DMS79 (cell line): ENCODE data around the gene RFLNA.

Source experiments
- DNase-seq: peaks from one replicate; lab custom pipeline; 2025; lab: John Stamatoyannopoulos, UW

The RFLNA gene

DNA sequence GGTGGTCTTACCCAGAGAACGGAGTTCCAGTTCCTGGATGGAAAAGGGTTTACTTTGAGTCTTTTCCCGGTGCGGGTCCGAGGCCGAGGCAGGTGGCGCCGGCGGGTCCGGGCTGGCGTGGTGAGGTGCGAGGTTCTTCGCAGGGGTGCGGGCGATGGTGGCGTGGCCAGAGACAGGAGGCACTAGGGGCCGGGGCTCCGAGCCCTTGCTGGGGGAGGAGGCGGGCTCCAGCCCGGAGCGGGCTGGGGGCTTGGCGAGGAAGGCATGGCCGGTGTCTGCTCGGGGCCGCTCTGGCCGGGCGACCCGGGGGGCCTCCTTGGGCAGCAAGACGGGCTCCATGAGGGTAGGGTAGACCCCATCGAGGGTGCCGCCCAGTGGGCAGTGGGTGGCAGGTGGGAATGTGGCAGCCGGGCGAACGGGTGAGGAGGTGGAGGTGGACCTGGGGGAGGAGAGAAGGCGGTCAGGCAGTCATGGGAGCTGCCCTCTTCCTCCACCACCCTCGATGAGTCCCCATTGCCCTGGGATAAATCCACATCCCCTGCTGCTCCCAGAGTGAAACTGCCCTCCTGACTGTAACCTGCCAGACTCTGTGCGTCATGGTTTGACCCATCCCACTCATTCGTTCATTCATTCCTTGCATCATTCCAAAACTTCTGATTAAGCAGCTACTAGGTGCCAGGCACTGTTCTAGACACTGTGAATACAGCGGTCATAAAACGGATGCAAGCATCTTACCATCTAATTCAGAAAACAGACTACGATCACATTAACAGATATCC, 42.0 kb downstream of the RFLNA start:
- no peak for DNase-seq

DNA sequence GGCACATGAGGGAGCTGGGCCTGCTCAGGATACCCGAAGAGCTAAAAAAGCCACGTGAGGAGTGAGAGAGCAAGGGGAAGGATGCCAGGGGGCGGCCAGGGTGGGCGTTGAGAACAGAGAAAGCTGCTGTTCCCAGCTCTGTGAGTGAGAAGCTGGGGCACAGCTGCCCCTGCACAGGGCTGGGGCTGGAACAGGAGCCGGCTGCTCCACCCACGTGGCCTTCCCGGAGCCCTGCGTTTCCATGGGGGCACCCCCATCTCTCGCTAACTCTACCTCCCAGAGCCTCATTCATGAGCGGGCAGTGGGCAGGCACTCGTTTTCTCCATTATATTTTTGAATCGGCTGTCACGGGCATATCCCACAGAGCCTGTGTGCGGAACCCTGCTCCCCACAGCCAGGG, 42.7 kb downstream of the RFLNA start:
- DNase-seq, result no peak

DNA sequence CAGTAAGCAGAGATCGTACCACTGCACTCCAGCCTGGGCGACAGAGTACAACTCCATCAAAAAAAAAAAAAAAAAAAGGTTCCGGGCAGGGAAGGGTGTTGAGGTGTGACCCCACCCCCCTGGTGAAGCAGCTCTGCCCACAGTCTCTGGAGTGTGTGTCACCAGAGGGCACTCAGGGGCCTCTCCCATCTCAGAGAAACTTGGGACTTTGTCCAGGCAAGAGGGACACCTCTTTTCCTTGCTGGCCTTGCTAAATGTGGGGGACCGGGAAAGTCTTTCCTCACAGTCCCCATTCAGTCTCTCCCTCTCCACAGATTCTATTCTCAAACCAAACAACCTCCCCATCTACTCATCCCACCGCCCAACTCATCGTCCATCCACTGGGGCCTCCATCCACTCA, 43.6 kb downstream of the RFLNA start:
- no peak for DNase-seq

DNA sequence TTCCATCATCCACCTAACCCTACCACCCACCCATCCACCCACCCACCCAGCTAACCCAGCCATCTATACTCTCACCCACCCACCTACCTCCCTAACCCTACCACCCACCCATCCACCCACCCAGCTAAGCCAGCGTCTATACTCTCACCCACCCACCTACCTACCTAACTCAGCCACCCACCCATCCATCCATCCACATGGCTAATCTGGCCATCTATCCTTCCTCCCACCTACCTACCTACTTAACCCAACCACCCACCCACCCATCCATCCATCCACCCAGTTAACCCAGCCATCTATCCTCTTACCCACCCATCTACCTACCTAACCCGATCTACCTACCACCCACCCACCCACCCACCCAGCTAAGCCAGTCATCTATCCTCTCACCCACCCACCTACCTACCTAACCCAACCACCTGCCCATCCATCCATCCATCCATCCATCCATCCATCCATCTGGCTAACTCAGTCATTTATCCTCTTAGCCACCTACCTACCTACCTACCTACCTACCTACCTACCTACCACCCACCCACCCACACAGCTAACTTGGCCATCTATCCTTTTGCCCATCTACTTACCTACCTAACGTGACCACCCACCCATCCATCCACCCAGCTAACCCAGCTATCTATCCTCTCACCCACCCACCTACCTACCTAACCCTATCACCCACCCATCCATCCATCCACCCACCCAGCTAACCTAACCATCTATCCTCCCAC, 44.1 kb downstream of the RFLNA start:
- no peak for DNase-seq

DNA sequence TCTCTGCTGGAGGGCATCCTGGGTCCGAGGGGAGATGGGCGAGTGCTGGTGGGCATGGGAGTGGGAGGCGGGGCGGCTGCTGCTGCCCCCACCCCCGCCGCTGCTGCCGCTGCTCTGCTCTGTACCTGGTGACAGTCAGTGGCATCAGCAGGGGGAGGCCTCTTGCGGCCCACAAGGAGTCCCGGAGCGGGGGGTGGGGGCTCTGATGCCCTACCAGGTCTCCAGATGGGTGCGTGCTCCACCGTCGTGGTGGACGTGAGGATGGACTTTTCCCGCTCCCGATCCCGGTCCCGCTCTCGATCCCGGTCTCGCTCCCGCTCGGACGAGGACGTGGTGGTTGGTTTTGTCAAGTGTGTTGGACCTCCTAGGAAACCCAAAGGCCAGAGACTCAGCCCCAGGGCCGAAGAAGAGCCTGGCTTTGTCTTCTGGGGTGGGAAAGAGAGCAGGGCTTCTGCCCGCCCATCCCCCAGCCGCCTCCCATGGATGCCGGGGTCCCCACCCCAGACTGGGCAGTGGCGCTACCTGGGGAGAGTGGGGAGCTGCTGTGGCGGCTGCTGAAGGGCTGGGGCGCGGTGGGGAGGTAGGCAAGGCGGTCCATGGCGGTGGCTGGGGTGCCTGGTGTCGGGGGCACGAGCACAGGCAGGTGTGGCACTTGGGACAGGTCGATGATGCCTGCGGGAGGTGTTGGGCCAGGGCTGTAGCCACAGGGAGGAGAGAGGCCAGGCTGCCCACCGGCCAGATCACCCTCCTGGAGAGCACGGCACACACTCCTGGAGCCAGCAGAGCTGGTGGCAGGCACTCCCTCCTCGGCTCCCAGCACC, 45.4 kb downstream of the RFLNA start:
- DNase-seq, result no peak

- no peak for DNase-seq
Observed at GRCh38 chr12:124341645-124342069, 46.8 kb downstream of the RFLNA start.

DNA sequence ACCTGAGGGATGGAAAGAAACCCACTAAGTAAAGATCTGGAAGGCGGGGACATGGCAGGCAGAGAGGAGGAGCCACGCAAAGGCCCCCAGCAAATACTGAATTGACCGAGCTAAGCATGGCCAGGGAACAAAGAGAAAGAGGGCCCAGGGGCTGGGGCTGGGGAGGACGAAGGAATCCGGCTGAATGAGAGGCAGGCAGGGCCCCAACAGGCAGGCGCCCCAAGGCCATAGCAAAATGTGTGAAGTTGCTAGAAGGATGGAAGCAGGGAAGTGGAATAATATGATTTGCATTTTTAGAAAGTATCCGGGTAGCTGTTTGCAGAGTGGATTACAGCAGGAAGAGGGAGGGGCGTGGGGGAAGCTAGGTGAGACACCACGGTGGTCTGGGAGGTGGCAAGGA, 49.1 kb downstream of the RFLNA start:
- no peak for DNase-seq

- no peak for DNase-seq
Observed at GRCh38 chr12:124344526-124344925, 49.6 kb downstream of the RFLNA start.

GRCh38 chr12:124345795-124346194, 50.9 kb downstream of the RFLNA start:
- DNase-seq, result no peak

DNA sequence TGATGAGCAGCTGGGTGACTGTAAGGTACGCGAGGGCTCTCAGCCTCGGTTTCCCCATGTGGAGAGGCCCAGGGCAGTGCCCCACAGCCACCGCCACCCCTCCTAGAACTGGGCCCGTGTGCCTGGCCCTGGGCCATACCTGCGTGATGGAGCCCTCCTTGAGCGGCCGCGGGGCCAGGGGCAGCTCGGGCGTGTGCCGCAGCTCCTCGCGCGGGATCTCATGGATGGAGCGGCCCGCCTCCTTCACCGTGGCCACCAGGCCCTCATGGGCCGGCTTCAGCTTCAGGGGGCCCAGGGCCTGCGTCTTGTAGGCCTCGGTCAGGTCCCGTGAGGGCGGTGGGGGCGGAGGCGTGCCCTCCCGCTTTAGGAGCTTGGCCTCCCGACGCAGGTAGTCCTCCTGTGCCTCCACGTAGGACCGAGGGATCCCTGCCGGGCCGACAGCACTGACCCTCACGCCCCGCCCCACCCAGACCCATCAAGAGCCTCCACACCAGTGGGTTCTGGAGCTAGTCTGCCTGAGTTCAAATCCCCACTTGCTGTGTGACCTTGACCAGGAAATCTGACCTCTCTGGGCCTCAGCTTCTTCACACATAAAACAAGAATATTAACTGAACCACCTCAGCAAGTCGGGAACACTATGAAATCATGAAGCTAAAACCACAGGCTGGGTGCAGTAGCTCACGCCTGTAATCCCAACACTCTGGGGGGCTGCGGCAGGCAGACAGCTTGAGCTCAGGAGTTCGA, 51.7 kb downstream of the RFLNA start:
- DNase-seq, result no peak

DNA sequence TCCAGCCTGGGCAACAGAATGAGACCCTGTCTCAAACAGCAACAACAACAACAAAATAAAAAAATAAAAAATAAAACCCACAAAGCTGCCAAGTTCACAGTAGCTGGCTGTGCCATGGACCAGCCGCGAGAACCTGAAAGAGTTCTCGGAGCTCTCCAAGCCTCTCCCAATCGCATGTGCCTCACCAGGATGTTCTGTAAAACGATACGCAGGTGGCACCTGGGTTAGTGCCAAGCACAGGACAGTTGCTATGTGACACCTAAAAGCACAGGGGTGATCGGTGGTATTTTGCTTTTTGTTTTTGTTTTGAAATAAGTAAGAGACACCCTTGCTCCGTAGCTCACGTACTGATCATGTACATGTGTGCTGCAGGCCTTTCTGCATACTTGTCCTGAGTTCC, 52.4 kb downstream of the RFLNA start:
- no peak for DNase-seq

DNA sequence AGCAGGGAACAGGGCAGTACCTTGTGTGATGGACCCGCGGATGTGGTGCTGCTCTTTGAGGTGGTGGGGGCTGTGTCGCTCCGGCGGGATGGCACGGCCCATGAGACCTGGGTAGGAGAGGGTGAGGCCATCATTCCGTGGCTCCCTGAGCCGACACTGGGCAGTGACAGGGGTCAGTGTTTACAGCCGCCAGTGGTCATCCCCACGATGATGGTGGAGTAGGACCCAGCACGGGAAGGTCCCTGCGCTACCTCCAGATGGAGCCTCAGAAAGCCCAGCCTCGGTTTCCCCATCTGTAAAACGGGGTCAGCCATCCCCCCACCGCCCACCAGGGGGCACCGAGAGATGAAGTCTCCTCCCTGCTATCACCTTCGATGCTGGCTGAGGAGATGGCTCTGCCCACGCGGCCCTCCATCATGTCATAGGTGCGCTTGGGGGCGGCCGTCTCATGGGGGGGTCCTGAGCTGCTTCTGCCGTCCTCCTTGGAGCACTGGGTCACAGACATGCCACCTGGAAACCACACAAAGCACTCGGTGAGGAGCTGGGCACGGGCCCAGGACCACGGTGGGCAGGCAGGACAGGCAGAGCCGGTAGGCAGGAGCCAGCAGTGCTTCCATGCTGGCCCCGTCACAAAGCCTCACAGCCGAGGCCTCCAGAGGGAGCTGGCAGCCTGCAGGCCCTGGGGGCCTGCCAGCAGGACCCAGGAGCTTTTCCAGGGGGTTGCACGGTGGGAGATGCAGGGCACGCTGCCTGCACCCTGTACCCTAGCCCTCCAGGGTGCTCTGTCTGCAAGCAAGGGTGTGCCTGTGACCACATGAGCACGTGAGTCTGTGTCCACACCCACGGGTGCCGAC, 53.1 kb downstream of the RFLNA start:
- DNase-seq, result no peak

- DNase-seq, result no peak
Observed at GRCh38 chr12:124348659-124349380, 53.9 kb downstream of the RFLNA start.

DNA sequence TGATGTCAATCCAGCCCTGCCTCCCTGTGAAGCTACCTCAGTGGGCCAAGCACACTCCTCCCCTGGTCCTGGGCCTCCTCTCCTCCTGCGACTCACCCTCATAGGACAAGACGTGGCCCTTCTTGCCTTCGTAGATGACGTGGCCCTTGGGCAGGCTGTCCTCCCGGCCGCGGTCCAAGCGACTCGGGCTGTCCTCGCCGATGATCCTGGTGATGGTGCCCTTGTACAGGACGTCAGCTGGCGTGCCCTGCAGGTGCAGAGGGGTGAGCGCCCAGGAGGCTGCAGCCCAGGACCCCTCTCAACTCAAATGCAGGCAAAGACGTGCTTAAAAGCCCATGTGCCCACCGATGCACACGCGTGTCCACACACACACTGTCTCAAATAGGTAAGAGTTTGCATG, 55.6 kb downstream of the RFLNA start:
- no peak for DNase-seq

DNA sequence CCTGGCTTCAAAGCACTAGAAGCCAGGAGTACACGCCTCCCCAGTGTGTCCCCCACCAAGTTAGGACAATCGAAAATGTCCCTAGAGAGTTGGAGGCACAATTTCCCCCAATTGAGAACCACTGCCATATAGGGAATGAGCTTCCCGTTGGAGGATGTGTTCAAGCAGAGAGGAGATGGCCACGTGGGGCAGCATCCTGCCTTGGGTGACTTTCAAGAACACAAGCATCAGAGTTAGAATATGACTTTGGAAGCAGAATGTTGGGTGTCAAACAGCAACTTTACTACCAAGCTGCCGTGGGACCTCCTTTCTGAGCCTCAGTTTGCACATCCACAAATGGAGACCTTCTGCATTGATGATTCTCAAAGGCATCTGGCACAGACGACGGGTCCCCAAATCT, 56.5 kb downstream of the RFLNA start:
- no peak for DNase-seq

DNA sequence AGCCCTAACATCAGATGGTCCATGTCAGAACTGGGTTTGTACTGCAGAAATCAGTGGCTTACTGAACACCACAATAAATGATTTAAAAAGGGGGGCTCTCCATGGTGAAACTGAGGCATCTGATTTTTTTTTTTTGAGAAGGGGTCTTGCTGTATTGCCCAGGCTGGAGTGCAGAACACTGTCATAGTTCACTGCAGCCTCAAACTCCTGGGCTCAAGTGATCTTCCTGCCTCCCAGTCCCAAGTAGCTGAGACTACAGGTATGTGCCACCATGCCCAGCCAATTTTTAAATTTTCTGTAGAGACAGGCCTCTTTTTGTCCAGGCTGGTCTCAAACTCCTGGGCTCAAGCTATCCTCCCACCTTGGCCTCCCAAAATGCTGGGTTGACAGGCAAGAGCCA, 57.4 kb downstream of the RFLNA start:
- no peak for DNase-seq

DNA sequence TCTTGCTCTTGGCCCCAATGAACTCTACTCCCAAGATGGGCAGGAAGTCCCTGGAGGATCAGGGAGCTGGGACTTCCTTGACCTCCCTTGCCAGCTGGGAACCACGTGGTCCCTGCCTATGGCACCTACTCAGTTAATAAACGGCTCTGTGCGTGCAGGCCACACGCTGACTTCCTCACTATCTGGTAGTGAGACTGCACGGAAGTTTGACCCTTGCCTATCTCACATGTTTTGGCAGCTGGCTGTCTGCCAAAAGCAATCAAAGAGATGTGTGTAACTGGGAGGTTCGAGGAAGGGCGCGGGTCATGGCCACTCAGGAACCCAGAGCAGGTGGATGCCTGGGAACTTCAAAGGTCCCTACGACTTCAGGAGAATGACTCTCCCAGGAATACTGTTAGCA, 57.9 kb downstream of the RFLNA start:
- no peak for DNase-seq

GRCh38 chr12:124354400-124354799, 59.5 kb downstream of the RFLNA start:
- no peak for DNase-seq

- DNase-seq, result no peak
Observed at GRCh38 chr12:124356221-124356620, 61.3 kb downstream of the RFLNA start.

DNA sequence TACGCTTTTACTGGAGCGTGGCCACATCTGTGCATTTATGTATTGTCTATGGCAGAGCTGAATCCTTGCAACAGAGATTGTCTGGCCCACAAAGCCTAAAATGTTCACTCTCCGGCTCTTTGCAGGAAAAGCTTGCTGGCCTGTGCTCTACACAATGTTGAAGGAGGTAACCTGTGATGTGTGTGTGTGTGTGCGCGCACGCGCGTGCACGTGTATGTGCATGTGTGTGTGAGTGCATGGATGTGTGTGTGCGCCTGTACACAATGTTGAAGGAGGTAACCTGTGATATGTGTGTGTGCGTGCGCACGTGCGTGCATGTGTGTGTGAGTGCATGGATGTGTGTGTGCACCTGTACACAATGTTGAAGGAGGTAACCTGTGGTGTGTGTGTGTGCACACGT, 62.7 kb downstream of the RFLNA start:
- DNase-seq, result no peak
